Ovary (tissue), 9 donors: ENCODE results near the gene TSPAN14. TPM values are rescaled to one million over a fixed set of nuclear protein-coding genes. Genes with fewer than 3 reads are reported as not detected.

Source experiments
- DNase-seq, 5 donors: peaks; one replicate each; pipeline ENCODE4 v3.0.0-alpha.2; 2019 to 2020
- H3K27ac ChIP-seq, 2 donors: fragments of 200-600 bp; one replicate each; pipeline versions ENCODE4 v1.5.1 to v1.8.0; 2019 to 2022
- H3K27me3 ChIP-seq: fragments of 200-600 bp; one replicate; pipeline ENCODE4 v1.8.0; 2022
- H3K36me3 ChIP-seq: fragments of 200-600 bp; sonication (generic); one replicate; pipeline ENCODE4 v1.5.1; 2019
- H3K4me1 ChIP-seq: one replicate; pipeline ENCODE4 v1.8.1; 2013; ENCODE audit warnings: mild to moderate bottlenecking, moderate library complexity; ENCODE audit not compliant: insufficient read depth
- H3K4me3 ChIP-seq: fragments of 200-600 bp; sonication (generic); one replicate; pipeline ENCODE4 v1.5.1; 2017
- H3K9me3 ChIP-seq, 2 donors: fragments of 200-600 bp in 1 of 2; sonication (generic) in 1 of 2; one replicate each; pipeline versions ENCODE4 v1.5.1 to v1.8.1; 2013 to 2019; ENCODE audit warnings: mild to moderate bottlenecking in 1 of 2, moderate library complexity in 1 of 2
- EP300 ChIP-seq: sonication (generic); formaldehyde crosslinking; IDR thresholded peaks from one replicate; pipeline ENCODE4 v1.6.1; 2017; ENCODE audit warnings: antibody characterized with exemption
- POLR2A ChIP-seq: fragments of 450-650 bp; IDR thresholded peaks from one replicate; pipeline ENCODE4 v1.6.1; 2017; ENCODE audit warnings: antibody characterized with exemption, mild to moderate bottlenecking, moderate library complexity
- WGBS, 3 donors: extraction: QIAGEN DNeasy Blood & Tissue Kit in 1 of 3; methylation state at CpG; one replicate each; pipeline versions ENCODE4 v1.1.5 to v1.1.7; 2013 to 2017; 5-methylcytosine and 5-hydroxymethylcytosine counted together
- intact Hi-C, 4 donors: fragments of 100-400 bp; cut with DNase I; formaldehyde crosslinking; loops; one replicate each; pipeline versions ENCODE4 v1.11.0 to v1.15.1; 2022 to 2023
- polyA plus RNA-seq, 2 donors: library from polyadenylated mRNA; stranded (reverse); fragments of 200-250 nt in 1 of 2; fragments of 350-450 nt in 1 of 2; fragmentation: Illumina TruSeq in 1 of 2; extraction: RNeasy Lipid Tissue Mini Kit (QIAGEN cat#74804) in 1 of 2; gene quantifications; one replicate each; pipeline ENCODE4 v1.2.3, GENCODE V29; 2013 to 2014
- total RNA-seq, 7 donors: library from RNA; depleted of rRNA in 2 of 7; stranded (reverse); fragments of >200 nt in 2 of 7; fragmentation: NEBNext Ultra II Directional in 3 of 7; extraction: Animal tissue kit (Norgen Biotek cat#: 25700) in 3 of 7; gene quantifications; one replicate each; pipeline versions ENCODE4 v1.1.0 to v1.2.4, GENCODE V29; 2016 to 2023
- TF ChIP-seq, protein P1 (sequence below), 3 donors: fragments of 450-650 bp in 2 of 3; fragments of 200-600 bp in 1 of 3; IDR thresholded peaks; one replicate each; pipeline versions ENCODE4 v1.5.1 to v1.8.0; 2016 to 2022; ENCODE audit warnings: antibody characterized with exemption in 3 of 3, mild to moderate bottlenecking in 1 of 3
- donor health status: DM: no; HTN: no; CAD: no; lungs with moderate emphysema.
- donor health status: DM: no; HTN: no; CAD: no.
- donor health status: Bipolar disorder and iron deficiency.
- donor health status: DM: yes; HTN: yes; CAD: no.
- donor health status: DM: no; HTN: no; CAD: no.
- donor health status: DM: yes; HTN: yes; CAD: no.

TSPAN14 gene
- total and polyA plus RNA-seq, 9 donors = 35.4 to 103 (median 74.8) TPM

GRCh38 chr10:80436446-80437098 is 17.5 kb upstream of the TSPAN14 start:
- no peaks in the 10 kb centered on the region for H3K36me3 ChIP-seq
- WGBS, 3 donors = 65 to 86% (median 75%) methylated on average over 6 of the region's 6 CpGs
- no peak overlapping the region for H3K4me3 ChIP-seq
- peaks cover 1% of the 10 kb centered on the region for H3K4me1 ChIP-seq
- TF ChIP-seq, protein P1, sequence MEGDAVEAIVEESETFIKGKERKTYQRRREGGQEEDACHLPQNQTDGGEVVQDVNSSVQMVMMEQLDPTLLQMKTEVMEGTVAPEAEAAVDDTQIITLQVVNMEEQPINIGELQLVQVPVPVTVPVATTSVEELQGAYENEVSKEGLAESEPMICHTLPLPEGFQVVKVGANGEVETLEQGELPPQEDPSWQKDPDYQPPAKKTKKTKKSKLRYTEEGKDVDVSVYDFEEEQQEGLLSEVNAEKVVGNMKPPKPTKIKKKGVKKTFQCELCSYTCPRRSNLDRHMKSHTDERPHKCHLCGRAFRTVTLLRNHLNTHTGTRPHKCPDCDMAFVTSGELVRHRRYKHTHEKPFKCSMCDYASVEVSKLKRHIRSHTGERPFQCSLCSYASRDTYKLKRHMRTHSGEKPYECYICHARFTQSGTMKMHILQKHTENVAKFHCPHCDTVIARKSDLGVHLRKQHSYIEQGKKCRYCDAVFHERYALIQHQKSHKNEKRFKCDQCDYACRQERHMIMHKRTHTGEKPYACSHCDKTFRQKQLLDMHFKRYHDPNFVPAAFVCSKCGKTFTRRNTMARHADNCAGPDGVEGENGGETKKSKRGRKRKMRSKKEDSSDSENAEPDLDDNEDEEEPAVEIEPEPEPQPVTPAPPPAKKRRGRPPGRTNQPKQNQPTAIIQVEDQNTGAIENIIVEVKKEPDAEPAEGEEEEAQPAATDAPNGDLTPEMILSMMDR (IDR thresholded peaks at IDR 0.05) = no peak
- no peak for TF ChIP-seq EP300
- no peak for TF ChIP-seq POLR2A
- H3K27ac ChIP-seq = no peak overlapping the region
- H3K27me3 ChIP-seq = no peaks in the 10 kb centered on the region
- no peak for DNase-seq
- intact Hi-C loops = no loop called here
- no peaks in the 10 kb centered on the region for H3K9me3 ChIP-seq

GRCh38 chr10:80437227-80437626 is 16.9 kb upstream of the TSPAN14 start:
- Histone ChIP-seq H3K27me3 (no peaks in the 10 kb centered on the region), H3K4me3 (no peak overlapping the region), H3K36me3 (no peaks in the 10 kb centered on the region), H3K27ac (no peak overlapping the region), H3K4me1 (peaks cover 1% of the 10 kb centered on the region), H3K9me3 (no peaks in the 10 kb centered on the region)
- no peak for DNase-seq
- WGBS, 3 donors = 51 to 67% (median 55%) methylated on average over 2 of the region's 2 CpGs
- TF ChIP-seq EP300 (no peak), POLR2A (no peak)
- TF ChIP-seq, protein P1 (IDR thresholded peaks at IDR 0.05) = no peak
- intact Hi-C loops = no loop called here

- Histone ChIP-seq H3K36me3 (no peaks in the 10 kb centered on the region), H3K4me3 (no peak overlapping the region), H3K9me3 (no peaks in the 10 kb centered on the region), H3K27ac (no peak overlapping the region), H3K27me3 (no peaks in the 10 kb centered on the region), H3K4me1 (peaks cover 1% of the 10 kb centered on the region)
- WGBS, 3 donors = 86 to 92% (median 92%) methylated on average over 8 of the region's 8 CpGs
- no peak for DNase-seq
- intact Hi-C loops = loop anchor here in 2 of 4 donors (5.0 to 10.0 kb wide), 3 partner anchors 57 to 220 kb away; no protein-coding TSS in a partner anchor
- TF ChIP-seq EP300 (no peak), POLR2A (no peak)
- TF ChIP-seq, protein P1 (IDR thresholded peaks at IDR 0.05) = no peak
Observed at GRCh38 chr10:80441831-80442230, 12.3 kb upstream of the TSPAN14 start.

DNA sequence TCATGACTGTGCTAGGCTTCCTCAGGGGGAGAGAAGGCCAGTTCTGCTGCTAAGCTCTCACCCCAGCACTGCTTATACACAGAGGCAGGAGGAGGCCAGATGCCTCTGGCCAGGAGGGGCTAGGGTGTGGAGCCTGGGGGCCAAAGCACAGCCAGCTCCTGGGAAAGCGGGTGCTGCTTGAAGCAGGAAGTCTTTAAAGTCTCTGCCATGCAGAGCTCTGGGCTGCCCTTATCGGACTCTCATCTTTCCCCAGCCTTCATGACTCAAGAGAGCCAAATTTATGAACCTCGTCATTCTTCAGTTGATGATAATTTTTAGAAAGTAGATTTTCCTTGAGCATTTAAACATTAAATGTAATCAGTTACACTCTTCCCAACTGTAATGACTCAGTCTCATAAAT is 11.2 kb upstream of the TSPAN14 start:
- Histone ChIP-seq H3K4me1 (peaks cover 1% of the 10 kb centered on the region), H3K9me3 (no peaks in the 10 kb centered on the region), H3K4me3 (no peak overlapping the region), H3K27me3 (no peaks in the 10 kb centered on the region), H3K36me3 (no peaks in the 10 kb centered on the region), H3K27ac (no peak overlapping the region)
- TF ChIP-seq, protein P1 (IDR thresholded peaks at IDR 0.05) = no peak
- no peak for TF ChIP-seq POLR2A
- TF ChIP-seq EP300 = no peak
- intact Hi-C loops = loop anchor here in 2 of 4 donors (5.0 to 10.0 kb wide), 3 partner anchors 58 to 219 kb away; no protein-coding TSS in a partner anchor
- no peak for DNase-seq
- WGBS, 3 donors = 73 to 90% (median 90%) methylated on average over 3 of the region's 3 CpGs
